ENCODE data around the gene NTPCR.

The NTPCR gene

DNA sequence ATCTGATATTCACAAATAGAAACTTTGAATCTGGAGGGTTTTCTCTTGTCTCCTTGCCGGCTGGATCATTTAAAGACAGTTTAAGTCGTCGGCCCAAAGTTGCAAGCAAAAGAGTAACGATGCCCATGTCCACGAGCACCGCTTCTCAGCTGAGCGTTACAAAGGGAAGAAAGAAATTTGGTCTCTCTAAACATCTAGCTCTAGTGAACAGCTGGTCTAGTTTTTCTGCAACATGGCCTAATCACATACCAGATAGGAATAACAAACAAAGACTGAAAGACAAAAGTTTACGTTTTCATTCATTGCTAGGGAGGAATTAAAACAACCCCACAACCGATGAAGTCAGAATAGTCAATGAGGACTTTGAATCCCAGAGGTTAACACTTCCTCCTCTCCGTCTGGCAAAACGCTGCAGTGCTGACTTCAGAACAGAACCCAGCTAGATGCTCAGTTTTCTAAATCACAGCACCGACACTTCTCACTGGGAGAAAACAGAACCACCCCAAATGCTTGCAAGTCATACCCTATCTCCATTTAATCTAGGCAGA is 69.4 kb downstream of the NTPCR start:
- no peak for DNase-seq

- no peak for DNase-seq
These were observed 70.0 kb downstream of the NTPCR start for GRCh38 chr1:233020426-233020825.

GRCh38 chr1:233022246-233022645 is 71.8 kb downstream of the NTPCR start:
- DNase-seq: no peak

DNA sequence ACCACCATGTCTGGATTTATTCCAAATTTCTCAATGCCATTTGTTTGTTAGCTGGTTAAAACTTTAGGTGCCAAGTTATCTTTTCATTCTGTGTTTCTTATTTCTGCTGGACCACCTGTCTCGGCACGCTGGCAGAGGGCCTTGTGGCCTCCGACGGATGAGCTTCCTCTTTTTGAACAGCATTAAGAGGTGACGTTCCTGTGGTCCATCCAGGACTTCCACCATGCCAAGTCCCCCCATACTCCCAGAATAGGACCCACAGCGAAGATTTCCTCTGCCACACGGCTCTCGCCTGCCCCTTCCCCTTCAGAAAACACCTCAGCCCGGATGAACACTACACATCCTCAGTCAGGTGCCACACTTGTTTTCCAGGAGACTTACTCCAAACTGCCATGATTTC is 73.8 kb downstream of the NTPCR start:
- DNase-seq: no peak

GRCh38 chr1:233025157-233025556 is 74.7 kb downstream of the NTPCR start:
- no peak for DNase-seq

GRCh38 chr1:233025567-233025966 is 75.2 kb downstream of the NTPCR start:
- DNase-seq: no peak

DNA sequence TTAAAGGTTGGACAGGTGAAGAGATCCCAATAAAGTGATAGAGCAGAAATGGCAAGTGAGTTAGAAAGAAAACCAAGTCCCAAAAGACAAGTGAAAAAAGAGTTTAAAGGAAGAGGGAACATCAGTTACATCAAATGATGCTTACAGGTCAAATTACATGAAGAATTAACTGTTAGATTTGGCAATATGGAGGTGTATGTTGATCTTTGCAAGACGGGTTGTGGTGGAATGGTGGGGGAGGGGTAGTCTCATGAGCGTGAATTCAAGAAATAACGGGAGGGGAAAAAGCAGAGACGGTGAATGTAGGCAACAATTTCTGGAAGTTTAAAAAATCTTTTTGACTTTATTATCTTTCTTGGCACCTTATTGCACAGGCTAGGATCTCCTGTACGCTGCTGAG is 76.6 kb downstream of the NTPCR start:
- no peak for DNase-seq

DNA sequence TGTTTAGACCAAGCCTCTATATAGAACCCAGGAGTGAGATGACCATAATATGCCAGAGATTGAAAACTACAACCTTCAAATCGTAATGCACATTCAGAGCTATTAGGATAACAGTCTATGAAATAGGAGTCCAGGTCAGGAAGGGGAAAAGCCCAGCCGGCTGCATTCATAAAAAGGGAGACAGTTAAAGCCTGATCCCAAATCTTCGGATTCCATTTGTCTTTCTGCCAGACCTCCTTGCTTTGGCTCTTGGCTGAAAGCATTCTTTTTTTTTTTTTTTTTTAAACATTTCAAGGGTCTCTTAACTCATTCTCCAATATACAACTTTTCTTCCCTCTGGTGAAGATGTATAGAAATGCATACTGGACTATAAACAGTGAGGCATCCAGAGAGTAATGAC is 81.1 kb downstream of the NTPCR start:
- DNase-seq: no peak

GRCh38 chr1:233032916-233033315 is 82.5 kb downstream of the NTPCR start:
- no peak for DNase-seq

- no peak for DNase-seq
These were observed 83.0 kb downstream of the NTPCR start for GRCh38 chr1:233033361-233033760.

Data from NCI-H524 treated with DMSO at 0.1 percent for 48 hours (cell line).